IMR-90 (cell line): ENCODE data around the gene CARS2. TPM values are rescaled to one million over a fixed set of nuclear protein-coding genes. Genes with fewer than 3 reads are reported as not detected.

Experiments
- ATAC-seq: fragments of 200-7000 bp; cut with Tn5 transposase; 2 replicates; pipeline ENCODE4 v1.9.1; 2020; ENCODE audit warnings: low read depth, mild to moderate bottlenecking, moderate library complexity
- BruUV-seq: library from RNA; stranded (reverse); fragments of 400-500 nt; replicated peaks from 2 replicates; lab custom pipeline; 2021; lab: Mats Ljungman, UMichigan
- CTCF ChIA-PET: fragments of 300-600 bp; formaldehyde crosslinking; extraction: SDS; loops from one replicate; lab custom pipeline; 2021; ENCODE audit warnings: antibody characterized with exemption; lab: Yijun Ruan, JAX
- POLR2A ChIA-PET: fragments of 300-600 bp; sonication (Branson Sonifier 250); formaldehyde crosslinking; loops from one replicate; lab custom pipeline; 2022; ENCODE audit warnings: antibody characterized with exemption; ENCODE audit not compliant: unreplicated experiment; lab: Charles Lee
- DNase-seq: peaks from one replicate; pipeline ENCODE4 v3.0.0; 2013
- H2AFZ ChIP-seq: replicated peaks from 2 replicates; pipeline ENCODE3; 2013; ENCODE audit warnings: low read length, mild to moderate bottlenecking; ENCODE audit not compliant: poor library complexity
- H2AK5ac ChIP-seq: 2 replicates; pipeline ENCODE4 v1.6.1; 2013; ENCODE audit warnings: low read depth, low read length, inconsistent platforms
- H2AK9ac ChIP-seq: replicated peaks from 2 replicates; pipeline ENCODE3; 2013; ENCODE audit warnings: mild to moderate bottlenecking, low read depth, low read length, moderate library complexity; ENCODE audit not compliant: poor library complexity
- H2BK120ac ChIP-seq: 2 replicates; pipeline ENCODE4 v1.6.1; 2013; ENCODE audit warnings: low read depth, low read length, inconsistent platforms
- H2BK15ac ChIP-seq: 3 replicates; pipeline ENCODE4 v1.6.1; 2013; ENCODE audit warnings: low read depth, low read length, inconsistent platforms
- H2BK20ac ChIP-seq: 2 replicates; pipeline ENCODE4 v1.6.1; 2013; ENCODE audit warnings: low read depth, mild to moderate bottlenecking, inconsistent platforms, low read length, moderate library complexity
- H2BK5ac ChIP-seq: 2 replicates; pipeline ENCODE4 v1.6.1; 2013; ENCODE audit warnings: mild to moderate bottlenecking, low read depth, low read length, inconsistent platforms; ENCODE audit not compliant: poor library complexity, severe bottlenecking
- H3K14ac ChIP-seq: replicated peaks from 2 replicates; pipeline ENCODE4 v1.6.1; 2013; ENCODE audit warnings: low read depth, low read length, inconsistent platforms
- H3K18ac ChIP-seq: 2 replicates; pipeline ENCODE4 v1.6.1; 2013; ENCODE audit warnings: low read depth, low read length, control low read depth
- H3K23ac ChIP-seq: 2 replicates; pipeline ENCODE4 v1.6.1; 2013; ENCODE audit warnings: low read depth, low read length, inconsistent platforms
- H3K27ac ChIP-seq: 2 replicates; pipeline ENCODE4 v1.5.1; 2013; ENCODE audit warnings: mild to moderate bottlenecking, control low read depth, low read length; ENCODE audit not compliant: insufficient read depth
- H3K27me3 ChIP-seq: 2 replicates; pipeline ENCODE4 v1.6.1; 2013; ENCODE audit warnings: low read length; ENCODE audit not compliant: control insufficient read depth, insufficient read depth
- H3K36me3 ChIP-seq: 2 replicates; pipeline ENCODE4 v1.6.1; 2013; ENCODE audit warnings: low read length, mixed read lengths; ENCODE audit not compliant: control insufficient read depth, insufficient read depth
- H3K4ac ChIP-seq: 2 replicates; pipeline ENCODE4 v1.6.1; 2013; ENCODE audit warnings: low read depth, low read length, inconsistent platforms
- H3K4me1 ChIP-seq: 2 replicates; pipeline ENCODE4 v1.6.1; 2013; ENCODE audit warnings: low read length, mixed read lengths; ENCODE audit not compliant: control insufficient read depth, insufficient read depth
- H3K4me2 ChIP-seq: 2 replicates; pipeline ENCODE4 v1.6.1; 2013; ENCODE audit warnings: low read depth, mild to moderate bottlenecking, control low read depth, low read length, moderate library complexity
- H3K4me3 ChIP-seq: 2 replicates; pipeline ENCODE4 v1.5.1; 2013; ENCODE audit warnings: low read depth, mild to moderate bottlenecking, control low read depth, low read length, moderate library complexity; ENCODE audit not compliant: insufficient read depth
- H3K56ac ChIP-seq: 2 replicates; pipeline ENCODE4 v1.6.1; 2013; ENCODE audit warnings: low read length, inconsistent platforms; ENCODE audit not compliant: insufficient read depth; ENCODE audit errors: extremely low read depth
- H3K79me1 ChIP-seq, 2 experiments: 2 replicates each; pipeline ENCODE4 v1.6.1; 2013; ENCODE audit warnings: low read length in 2 of 2, inconsistent platforms in 1 of 2, low read depth in 1 of 2
- H3K9ac ChIP-seq: 2 replicates; pipeline ENCODE4 v1.6.1; 2013; ENCODE audit warnings: low read depth, low read length, control low read depth
- H3K9me1 ChIP-seq: 2 replicates; pipeline ENCODE4 v1.6.1; 2013; ENCODE audit warnings: low read length, inconsistent platforms; ENCODE audit not compliant: insufficient read depth
- H3K9me3 ChIP-seq: 2 replicates; pipeline ENCODE4 v1.6.1; 2013; ENCODE audit warnings: low read length; ENCODE audit not compliant: control insufficient read depth, insufficient read depth
- H4K20me1 ChIP-seq: 2 replicates; pipeline ENCODE4 v1.6.1; 2013; ENCODE audit warnings: low read length, inconsistent platforms; ENCODE audit not compliant: insufficient read depth
- H4K5ac ChIP-seq: 2 replicates; pipeline ENCODE4 v1.6.1; 2013; ENCODE audit warnings: mild to moderate bottlenecking, low read depth, low read length, control low read depth
- H4K8ac ChIP-seq, 2 experiments: 2 replicates each; pipeline ENCODE4 v1.6.1; 2013; ENCODE audit warnings: low read depth in 2 of 2, low read length in 2 of 2, control low read depth in 1 of 2, inconsistent platforms in 1 of 2
- H4K91ac ChIP-seq: 2 replicates; pipeline ENCODE4 v1.6.1; 2013; ENCODE audit warnings: low read depth, low read length, inconsistent platforms; ENCODE audit not compliant: insufficient read depth
- CHD1 ChIP-seq: IDR thresholded peaks from 2 replicates; pipeline ENCODE4 v1.6.1; 2012; ENCODE audit warnings: low read depth, low read length, improper control_type of control experiment
- MXI1 ChIP-seq: IDR thresholded peaks from 2 replicates; pipeline ENCODE4 v1.6.1; 2012; ENCODE audit warnings: low read depth, mild to moderate bottlenecking, low read length, moderate library complexity, borderline replicate concordance
- RCOR1 ChIP-seq: IDR thresholded peaks from 2 replicates; pipeline ENCODE4 v1.6.1; 2012; ENCODE audit warnings: mild to moderate bottlenecking, low read length, improper control_type of control experiment; ENCODE audit not compliant: insufficient replicate concordance
- RFX5 ChIP-seq: IDR thresholded peaks from 2 replicates; pipeline ENCODE4 v1.8.0; 2012; ENCODE audit warnings: low read depth, mild to moderate bottlenecking, low read length, moderate library complexity
- USF2 ChIP-seq: fragments of 150-350 bp; IDR thresholded peaks from 2 replicates; pipeline ENCODE4 v1.6.1; 2017; ENCODE audit warnings: mild to moderate bottlenecking, antibody characterized with exemption, low read length, low read depth
- WGBS, 2 experiments: methylation state at CpG; one replicate each; pipeline versions ENCODE4 v1.1.5 to v1.1.7; 2013; ENCODE audit warnings: missing lambda C conversion rate in 2 of 2; ENCODE audit not compliant: insufficient read length in 1 of 2; ENCODE audit errors: extremely low coverage in 2 of 2; 5-methylcytosine and 5-hydroxymethylcytosine counted together
- dilution Hi-C: fragments of 300-500 bp; cut with HindIII; formaldehyde crosslinking; loops from one replicate; pipeline ENCODE4 v1.14.3; 2018; ENCODE audit warnings: low sequenced_read_pairs; ENCODE audit not compliant: unreplicated experiment
- in situ Hi-C: fragments of 300-500 bp; cut with MboI; formaldehyde crosslinking; loops from 3 replicates; pipeline ENCODE4 v1.14.3; 2019; ENCODE audit warnings: low sequenced_read_pairs, inconsistent platforms, mixed read lengths
- intact Hi-C: fragments of 100-400 bp; cut with micrococcal nuclease; formaldehyde crosslinking; loops from 2 replicates; pipeline ENCODE4 v1.10.0; 2022
- polyA plus RNA-seq, 3 experiments: library from polyadenylated mRNA; depleted of rRNA; stranded (reverse); fragments of >200 nt; gene quantifications; 2 replicates each; pipeline ENCODE4 v1.2.3, GENCODE V29; 2012; ENCODE audit warnings: low replicate concordance in 1 of 3
- total RNA-seq: library from RNA; depleted of rRNA; stranded (reverse); fragments of >200 nt; gene quantifications from 2 replicates; pipeline ENCODE4 v1.2.3, GENCODE V29; 2012

CARS2 gene
- total and polyA plus RNA-seq, 2 of the 4 experiments (the other 2 are of a cell fraction) = 76.2 to 76.4 TPM

DNA sequence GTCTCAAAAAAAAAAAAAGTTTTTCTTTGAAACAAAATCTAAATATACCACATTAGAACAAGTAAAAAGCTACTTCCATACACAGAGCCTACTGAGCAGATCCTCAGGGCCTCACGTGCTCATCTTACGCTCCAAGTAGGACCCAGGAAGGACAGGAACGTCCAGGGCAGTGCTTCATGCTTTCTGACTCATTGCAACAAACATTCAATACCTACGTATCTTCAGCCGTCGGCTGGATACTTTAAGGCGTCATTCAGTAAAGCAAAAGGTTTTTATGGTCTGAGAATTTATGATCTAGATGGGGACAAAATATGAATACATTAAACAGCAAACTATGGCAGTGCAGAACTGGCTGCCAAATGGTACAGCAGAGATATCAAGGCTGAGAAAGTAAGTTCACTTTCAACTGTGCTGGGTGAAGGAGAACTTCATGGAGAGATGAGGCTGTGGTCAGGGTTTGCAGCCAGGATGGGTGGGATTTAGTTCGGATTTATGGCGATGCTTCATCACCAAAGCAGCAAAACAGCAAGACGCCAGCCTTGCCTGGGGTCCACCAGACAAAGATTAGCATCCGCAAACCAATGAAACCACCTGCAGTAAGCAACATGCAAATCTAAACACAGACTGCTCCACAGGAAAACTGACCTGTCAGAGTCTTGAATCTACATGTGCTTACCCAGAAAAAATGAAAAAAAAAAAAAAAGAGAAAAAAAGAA lies 20.5 kb downstream of the CARS2 start:
- peak; percentile 44 for DNase-seq
- TF ChIP-seq MXI1 = no peak
- no peak for TF ChIP-seq RFX5
- no peak for TF ChIP-seq CHD1
- no peak for TF ChIP-seq USF2
- no peak for TF ChIP-seq RCOR1
- Histone ChIP-seq H3K14ac (no peak overlapping the region; the same call in 1 of the 2 replicates), H3K79me1 (peaks cover 6 to 20% of the 10 kb centered on the region in 2 experiments), H3K27ac (no peak overlapping the region), H3K56ac (no peak overlapping the region), H2BK15ac (no peak overlapping the region), H4K91ac (no peak overlapping the region), H2BK5ac (no peak overlapping the region), H3K36me3 (peaks cover 54% of the 10 kb centered on the region), H2AFZ (no peak overlapping the region), H4K20me1 (peaks cover 2% of the 10 kb centered on the region), H2AK9ac (no peak overlapping the region), H3K27me3 (no peaks in the 10 kb centered on the region), H2AK5ac (no peak overlapping the region), H2BK120ac (no peak overlapping the region), H3K4me3 (no peak overlapping the region), H3K23ac (no peak overlapping the region), H4K8ac (no peak overlapping the region), H3K18ac (no peak overlapping the region), H3K4me1 (peaks cover 3% of the 10 kb centered on the region; the same call in 1 of the 2 replicates), H3K4ac (no peak overlapping the region), H3K9me1 (0 out of 2 replicates have a peak, but pooled peaks cover 2% of the 10 kb centered on the region), H4K5ac (no peak overlapping the region), H3K9ac (no peak overlapping the region), H3K4me2 (no peak overlapping the region), H2BK20ac (no peak overlapping the region), H3K9me3 (no peaks in the 10 kb centered on the region)
- intact Hi-C loops = no loop called here
- BruUV-seq = no TSS peak
- ChIA-PET POLR2A (no interaction called here), CTCF (no interaction called here)
- ATAC-seq = no peak; the same call in 1 of the 2 replicates
- WGBS, 2 experiments = 72% methylated on average over 3 of the region's 11 CpGs; no CpG with 5 or more reads in 1 of the 2 experiments
- in situ Hi-C loops = no loop called here
- dilution Hi-C loops = no loop called here
